H1 (cell line): ENCODE measurements around the gene BARX2.

ENCODE experiments used
- BACH1 ChIP-seq: IDR thresholded peaks from 2 replicates; pipeline ENCODE4 v1.6.1; 2012; ENCODE audit warnings: low read length, improper control_type of control experiment
- GTF2F1 ChIP-seq: IDR thresholded peaks from 2 replicates; pipeline ENCODE4 v1.6.1; 2012; ENCODE audit warnings: low read depth, low read length, improper control_type of control experiment, borderline replicate concordance
- NANOG ChIP-seq: IDR thresholded peaks from 2 replicates; pipeline ENCODE4 v1.6.1; 2011; ENCODE audit warnings: low read length, low read depth, mild to moderate bottlenecking, inconsistent platforms; ENCODE audit not compliant: insufficient read depth, poor library complexity, severe bottlenecking
- NRF1 ChIP-seq: IDR thresholded peaks from 2 replicates; pipeline ENCODE4 v1.6.1; 2011; ENCODE audit warnings: mild to moderate bottlenecking, low read depth, low read length, improper control_type of control experiment
- RFX5 ChIP-seq: IDR thresholded peaks from 2 replicates; pipeline ENCODE4 v1.6.1; 2011; ENCODE audit warnings: low read depth, low read length, improper control_type of control experiment, borderline replicate concordance
- TEAD4 ChIP-seq: IDR thresholded peaks from 2 replicates; pipeline ENCODE4 v1.6.1; 2012; ENCODE audit warnings: low read depth, low read length, inconsistent platforms, mixed read lengths
- TF ChIP-seq, protein P1 (sequence below), 3 experiments: IDR thresholded peaks; 1 replicate in 2 of 3; 2 replicates in 1 of 3; pipeline versions ENCODE4 v1.5.1 to v1.6.1; 2011; ENCODE audit warnings: low read length in 3 of 3, mild to moderate bottlenecking in 3 of 3, inconsistent platforms in 2 of 3, low read depth in 1 of 3, moderate library complexity in 1 of 3; ENCODE audit not compliant: insufficient read depth in 1 of 3; ENCODE audit errors: control extremely low read depth in 1 of 3
- TF ChIP-seq, protein P2 (sequence below): IDR thresholded peaks from 2 replicates; pipeline ENCODE4 v1.6.1; 2011; ENCODE audit warnings: low read length, improper control_type of control experiment

DNA sequence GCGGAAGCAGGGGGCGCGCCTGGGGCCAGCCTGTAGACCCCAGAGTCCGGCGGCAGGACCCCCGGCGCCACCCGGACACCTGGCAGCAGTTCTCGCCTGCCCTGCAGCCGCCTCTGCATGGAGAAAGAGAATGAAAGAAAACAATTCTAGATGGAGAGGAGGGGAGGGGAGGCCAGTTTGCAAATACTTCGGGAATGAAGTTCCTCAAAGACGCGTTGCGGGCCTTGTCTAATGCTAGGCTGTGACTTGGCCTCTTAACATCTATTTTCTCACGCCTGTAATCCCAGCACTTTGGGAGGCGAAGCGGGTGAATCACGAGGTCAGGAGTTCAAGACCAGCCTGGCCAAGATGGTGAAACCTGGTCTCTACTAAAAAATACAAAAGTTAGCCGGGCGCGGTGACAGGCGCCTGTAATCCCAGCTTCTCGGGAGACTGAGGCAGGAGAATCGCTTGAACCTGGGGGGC lies 2.1 kb upstream of the BARX2 start:
- TF ChIP-seq NRF1 (no peak), RFX5 (no peak), NANOG (no peak), GTF2F1 (no peak), BACH1 (no peak), TEAD4 (no peak)
- TF ChIP-seq, protein P1, sequence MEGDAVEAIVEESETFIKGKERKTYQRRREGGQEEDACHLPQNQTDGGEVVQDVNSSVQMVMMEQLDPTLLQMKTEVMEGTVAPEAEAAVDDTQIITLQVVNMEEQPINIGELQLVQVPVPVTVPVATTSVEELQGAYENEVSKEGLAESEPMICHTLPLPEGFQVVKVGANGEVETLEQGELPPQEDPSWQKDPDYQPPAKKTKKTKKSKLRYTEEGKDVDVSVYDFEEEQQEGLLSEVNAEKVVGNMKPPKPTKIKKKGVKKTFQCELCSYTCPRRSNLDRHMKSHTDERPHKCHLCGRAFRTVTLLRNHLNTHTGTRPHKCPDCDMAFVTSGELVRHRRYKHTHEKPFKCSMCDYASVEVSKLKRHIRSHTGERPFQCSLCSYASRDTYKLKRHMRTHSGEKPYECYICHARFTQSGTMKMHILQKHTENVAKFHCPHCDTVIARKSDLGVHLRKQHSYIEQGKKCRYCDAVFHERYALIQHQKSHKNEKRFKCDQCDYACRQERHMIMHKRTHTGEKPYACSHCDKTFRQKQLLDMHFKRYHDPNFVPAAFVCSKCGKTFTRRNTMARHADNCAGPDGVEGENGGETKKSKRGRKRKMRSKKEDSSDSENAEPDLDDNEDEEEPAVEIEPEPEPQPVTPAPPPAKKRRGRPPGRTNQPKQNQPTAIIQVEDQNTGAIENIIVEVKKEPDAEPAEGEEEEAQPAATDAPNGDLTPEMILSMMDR (IDR thresholded peaks at IDR 0.05; ENCODE audit: control extremely low read depth in 1 of 3, insufficient read depth in 1 of 3, low read depth in 1 of 3, low read length in 3 of 3) = no peak
- TF ChIP-seq, protein P2, sequence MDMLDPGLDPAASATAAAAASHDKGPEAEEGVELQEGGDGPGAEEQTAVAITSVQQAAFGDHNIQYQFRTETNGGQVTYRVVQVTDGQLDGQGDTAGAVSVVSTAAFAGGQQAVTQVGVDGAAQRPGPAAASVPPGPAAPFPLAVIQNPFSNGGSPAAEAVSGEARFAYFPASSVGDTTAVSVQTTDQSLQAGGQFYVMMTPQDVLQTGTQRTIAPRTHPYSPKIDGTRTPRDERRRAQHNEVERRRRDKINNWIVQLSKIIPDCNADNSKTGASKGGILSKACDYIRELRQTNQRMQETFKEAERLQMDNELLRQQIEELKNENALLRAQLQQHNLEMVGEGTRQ = no peak
